ENCODE measurements around the gene ACYP1. TPM values are rescaled to one million over a fixed set of nuclear protein-coding genes. Genes with fewer than 3 reads are reported as not detected.

ACYP1 gene
- total RNA-seq, 4 donors from 2014 or later = 11.8 to 30.6 (median 21.4) TPM

DNA sequence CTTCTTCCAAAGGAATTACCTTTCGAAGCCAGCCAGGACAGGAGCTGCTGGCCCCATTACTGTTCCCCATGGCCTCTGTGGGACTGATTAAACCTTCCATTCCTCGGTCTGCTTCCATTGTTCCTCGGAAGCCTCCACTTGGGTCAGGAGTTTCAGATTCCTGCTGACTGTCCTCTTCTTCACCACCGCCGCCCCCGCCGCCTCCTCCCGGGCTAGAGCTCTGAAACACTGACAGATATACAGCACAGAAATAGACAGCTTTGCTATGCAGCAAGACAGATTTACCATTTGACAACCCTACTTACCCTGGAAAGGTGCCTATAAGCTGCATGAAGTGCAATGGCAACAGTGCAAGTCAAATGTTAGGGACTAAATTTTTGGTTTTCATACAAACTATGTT is 27.4 kb upstream of the ACYP1 start:
- Histone ChIP-seq H3K36me3 (no peaks in the 10 kb centered on the region), H3K9me3 (no peaks in the 10 kb centered on the region), H3K27me3 (no peaks in the 10 kb centered on the region), H3K4me3 (no peak overlapping the region), H3K27ac (no peak overlapping the region), H3K4me1 (no peaks in the 10 kb centered on the region)
- no peak for TF ChIP-seq POLR2A (IDR thresholded peaks at IDR 0.05)
- TF ChIP-seq, protein P1, sequence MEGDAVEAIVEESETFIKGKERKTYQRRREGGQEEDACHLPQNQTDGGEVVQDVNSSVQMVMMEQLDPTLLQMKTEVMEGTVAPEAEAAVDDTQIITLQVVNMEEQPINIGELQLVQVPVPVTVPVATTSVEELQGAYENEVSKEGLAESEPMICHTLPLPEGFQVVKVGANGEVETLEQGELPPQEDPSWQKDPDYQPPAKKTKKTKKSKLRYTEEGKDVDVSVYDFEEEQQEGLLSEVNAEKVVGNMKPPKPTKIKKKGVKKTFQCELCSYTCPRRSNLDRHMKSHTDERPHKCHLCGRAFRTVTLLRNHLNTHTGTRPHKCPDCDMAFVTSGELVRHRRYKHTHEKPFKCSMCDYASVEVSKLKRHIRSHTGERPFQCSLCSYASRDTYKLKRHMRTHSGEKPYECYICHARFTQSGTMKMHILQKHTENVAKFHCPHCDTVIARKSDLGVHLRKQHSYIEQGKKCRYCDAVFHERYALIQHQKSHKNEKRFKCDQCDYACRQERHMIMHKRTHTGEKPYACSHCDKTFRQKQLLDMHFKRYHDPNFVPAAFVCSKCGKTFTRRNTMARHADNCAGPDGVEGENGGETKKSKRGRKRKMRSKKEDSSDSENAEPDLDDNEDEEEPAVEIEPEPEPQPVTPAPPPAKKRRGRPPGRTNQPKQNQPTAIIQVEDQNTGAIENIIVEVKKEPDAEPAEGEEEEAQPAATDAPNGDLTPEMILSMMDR (IDR thresholded peaks at IDR 0.05) = no peak
- DNase-seq = no peak
- intact Hi-C loops (cut with DNase I; ENCODE audit: low total_unique reads) = no loop called here

DNA sequence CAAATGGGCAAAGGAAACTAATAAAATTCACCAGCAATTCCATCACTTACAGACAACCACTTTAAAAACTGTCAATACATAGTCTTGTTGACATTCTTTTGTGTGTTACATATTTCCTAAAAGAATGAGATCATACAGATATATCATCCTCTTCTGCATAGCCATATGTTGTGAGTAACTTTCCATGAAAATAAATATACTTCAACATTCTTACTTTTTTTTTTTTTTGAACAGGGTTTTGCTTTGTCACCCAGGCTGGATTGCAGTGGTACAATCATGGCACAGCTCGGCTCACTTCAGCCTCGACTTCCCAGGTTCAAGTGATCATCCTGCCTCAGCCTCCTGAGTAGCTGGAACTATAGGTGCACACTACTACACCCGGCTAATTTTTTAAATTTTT is 26.5 kb upstream of the ACYP1 start:
- H3K9me3 ChIP-seq = no peaks in the 10 kb centered on the region
- no peaks in the 10 kb centered on the region for H3K36me3 ChIP-seq

DNA sequence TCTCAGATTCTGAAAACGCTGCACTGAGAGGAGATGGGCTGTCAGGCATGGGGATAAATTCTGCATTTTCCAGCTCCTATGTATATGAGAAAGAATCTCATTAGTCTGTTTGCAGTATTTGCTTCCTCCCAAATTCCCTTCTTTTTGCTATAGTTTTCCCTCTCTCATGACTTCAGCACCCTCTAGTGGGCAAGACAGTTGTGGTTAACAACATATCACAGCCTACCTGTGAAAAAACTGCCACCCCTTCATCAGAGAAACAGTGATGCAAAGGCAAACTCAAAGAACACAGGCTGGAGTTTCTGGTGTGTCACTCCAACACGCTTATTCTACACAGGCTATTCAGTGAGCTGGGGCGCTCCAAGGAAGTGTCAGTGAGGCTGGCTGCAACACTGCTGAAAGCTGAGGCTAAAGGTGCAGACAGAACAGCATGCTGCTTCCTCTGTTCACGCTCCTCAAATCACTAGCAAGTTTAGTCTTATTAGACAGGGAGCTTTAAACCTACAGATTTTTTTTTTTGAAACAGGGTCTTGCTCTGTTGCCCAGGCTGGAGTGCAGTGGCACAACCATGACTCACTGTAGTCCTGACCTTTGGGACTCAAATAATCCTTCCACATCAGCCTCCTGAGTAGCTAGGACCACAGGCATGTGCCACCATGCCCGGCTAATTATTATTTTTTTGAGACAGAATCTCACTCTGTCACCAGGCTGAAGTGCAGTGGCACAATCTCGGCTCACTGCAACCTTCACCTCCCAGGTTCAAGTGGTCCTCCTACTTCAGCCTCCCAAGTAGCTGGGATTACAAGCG is 24.9 kb upstream of the ACYP1 start:
- DNase-seq = peak in 1 of 2 donors; percentile 54
- H3K9me3 ChIP-seq = no peaks in the 10 kb centered on the region
- intact Hi-C loops (cut with DNase I; ENCODE audit: low total_unique reads) = no loop called here
- H3K4me1 ChIP-seq = no peaks in the 10 kb centered on the region
- no peak overlapping the region for H3K4me3 ChIP-seq
- H3K27me3 ChIP-seq = no peaks in the 10 kb centered on the region
- no peaks in the 10 kb centered on the region for H3K36me3 ChIP-seq
- no peak overlapping the region for H3K27ac ChIP-seq
- no peak for TF ChIP-seq POLR2A (IDR thresholded peaks at IDR 0.05)
- TF ChIP-seq, protein P1 (IDR thresholded peaks at IDR 0.05) = peak; percentile 65 to 88 (median 76)

More for the DNA sequence above, 26.5 kb upstream of the ACYP1 start:
- Histone ChIP-seq H3K27ac (no peak overlapping the region), H3K27me3 (no peaks in the 10 kb centered on the region), H3K4me3 (no peak overlapping the region), H3K4me1 (no peaks in the 10 kb centered on the region)
- DNase-seq = no peak
- intact Hi-C loops (cut with DNase I; ENCODE audit: low total_unique reads) = no loop called here
- TF ChIP-seq, protein P1 (IDR thresholded peaks at IDR 0.05) = no peak
- TF ChIP-seq POLR2A (IDR thresholded peaks at IDR 0.05) = no peak

DNA sequence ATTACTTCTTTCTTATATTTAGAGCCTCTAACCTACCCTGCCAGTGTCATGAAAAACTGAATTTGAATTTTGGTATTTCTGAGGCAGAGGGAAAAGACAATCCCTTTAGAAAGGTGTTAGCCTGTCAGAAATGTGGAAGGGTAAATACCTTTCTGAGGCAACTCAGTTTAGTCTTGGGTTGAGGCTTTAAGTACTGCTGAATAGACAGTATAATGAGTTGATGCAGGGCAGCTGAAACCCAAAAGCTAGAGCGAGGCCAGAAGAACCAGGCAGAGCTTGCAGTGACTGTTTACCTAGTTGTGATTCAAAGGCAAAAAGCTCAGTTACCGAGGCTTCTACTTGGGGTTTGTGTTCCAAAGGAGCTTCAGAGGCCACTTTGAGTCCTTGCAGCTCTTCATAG is 24.3 kb upstream of the ACYP1 start:
- Histone ChIP-seq H3K9me3 (no peaks in the 10 kb centered on the region), H3K4me3 (no peak overlapping the region), H3K27me3 (no peaks in the 10 kb centered on the region), H3K36me3 (no peaks in the 10 kb centered on the region), H3K27ac (no peak overlapping the region), H3K4me1 (no peaks in the 10 kb centered on the region)
- no peak for DNase-seq
- intact Hi-C loops (cut with DNase I; ENCODE audit: low total_unique reads) = no loop called here
- TF ChIP-seq, protein P1 (IDR thresholded peaks at IDR 0.05) = no peak
- no peak for TF ChIP-seq POLR2A (IDR thresholded peaks at IDR 0.05)

DNA sequence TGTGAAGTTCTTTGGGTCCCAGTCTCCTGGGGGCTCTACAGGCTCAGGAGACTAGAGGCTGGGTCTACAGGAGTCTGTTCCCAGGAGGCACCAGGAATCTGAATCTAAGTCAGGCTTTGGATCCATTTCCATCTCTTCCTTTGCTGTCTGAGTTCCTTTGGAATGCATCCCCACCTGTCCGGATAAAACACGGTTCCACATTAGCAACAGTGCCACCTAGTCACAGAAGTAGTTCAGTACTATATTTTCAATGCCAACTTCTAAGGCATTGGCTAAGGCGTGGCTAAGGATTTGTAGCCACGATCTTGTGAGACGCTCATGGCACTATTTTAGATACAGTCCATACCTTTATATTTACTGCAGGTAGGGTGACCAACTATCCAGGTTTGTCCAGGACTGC is 20.7 kb upstream of the ACYP1 start:
- Histone ChIP-seq H3K4me3 (no peak overlapping the region), H3K4me1 (no peaks in the 10 kb centered on the region), H3K36me3 (no peaks in the 10 kb centered on the region), H3K27ac (no peak overlapping the region), H3K9me3 (no peaks in the 10 kb centered on the region), H3K27me3 (no peaks in the 10 kb centered on the region)
- intact Hi-C loops (cut with DNase I; ENCODE audit: low total_unique reads) = no loop called here
- DNase-seq = no peak
- TF ChIP-seq, protein P1 (IDR thresholded peaks at IDR 0.05) = no peak
- TF ChIP-seq POLR2A (IDR thresholded peaks at IDR 0.05) = no peak

Measured in uterus (tissue), 4 donors.